NCI-H146 treated with DMSO at 0.1 percent for 48 hours (cell line): ENCODE results near the gene VPS35.
"Not testable (repeated sequence)": the region's sequence is repeated elsewhere in the genome, so short reads cannot be mapped to it uniquely, and the experiment has no call there.

Experiments
- DNase-seq: peaks from one replicate; lab custom pipeline; 2025; ENCODE audit not compliant: unreplicated experiment; lab: John Stamatoyannopoulos, UW

Gene VPS35

GRCh38 chr16:46673320-46674013, 15.5 kb downstream of the VPS35 start:
- peak; percentile 9 for DNase-seq

GRCh38 chr16:46662123-46662522, 26.9 kb downstream of the VPS35 start:
- no peak for DNase-seq

GRCh38 chr16:46658925-46659324, 30.1 kb downstream of the VPS35 start:
- DNase-seq, result no peak

- no peak for DNase-seq
These were observed 37.7 kb downstream of the VPS35 start for GRCh38 chr16:46651305-46651704.

GRCh38 chr16:46650254-46650623, 38.7 kb downstream of the VPS35 start:
- no peak for DNase-seq

- DNase-seq, result no peak
These were observed 39.3 kb downstream of the VPS35 start for GRCh38 chr16:46649588-46650253.

- DNase-seq, result no peak
These were observed 40.3 kb downstream of the VPS35 start for GRCh38 chr16:46648656-46649055.

- DNase-seq, result no peak
These were observed 49.7 kb downstream of the VPS35 start for GRCh38 chr16:46638947-46639925.

GRCh38 chr16:46632778-46633733, 55.9 kb downstream of the VPS35 start:
- peak; percentile 50 for DNase-seq

- DNase-seq, result no peak
These were observed 59.4 kb downstream of the VPS35 start for GRCh38 chr16:46629331-46630219.

- DNase-seq, result no peak
These were observed 61.2 kb downstream of the VPS35 start for GRCh38 chr16:46627746-46628145.

GRCh38 chr16:46626681-46627080, 62.3 kb downstream of the VPS35 start:
- DNase-seq, result not testable (repeated sequence)

GRCh38 chr16:46624862-46625261, 64.1 kb downstream of the VPS35 start:
- not testable (repeated sequence) for DNase-seq

- DNase-seq, result not testable (repeated sequence)
These were observed 65.3 kb downstream of the VPS35 start for GRCh38 chr16:46623707-46624106.

GRCh38 chr16:46623246-46623645, 65.7 kb downstream of the VPS35 start:
- not testable (repeated sequence) for DNase-seq

GRCh38 chr16:46621934-46622676, 66.9 kb downstream of the VPS35 start:
- no peak for DNase-seq

GRCh38 chr16:46621006-46621933, 67.7 kb downstream of the VPS35 start, which contains the start of gene SHCBP1:
Gene SHCBP1, minus strand, starts transcription at chr16:46621379. Its CDS starts 20 bp downstream, at chr16:46621359.
- DNase-seq, result peak; percentile 27
